ENCODE measurements around the gene SAMD9.

DNA sequence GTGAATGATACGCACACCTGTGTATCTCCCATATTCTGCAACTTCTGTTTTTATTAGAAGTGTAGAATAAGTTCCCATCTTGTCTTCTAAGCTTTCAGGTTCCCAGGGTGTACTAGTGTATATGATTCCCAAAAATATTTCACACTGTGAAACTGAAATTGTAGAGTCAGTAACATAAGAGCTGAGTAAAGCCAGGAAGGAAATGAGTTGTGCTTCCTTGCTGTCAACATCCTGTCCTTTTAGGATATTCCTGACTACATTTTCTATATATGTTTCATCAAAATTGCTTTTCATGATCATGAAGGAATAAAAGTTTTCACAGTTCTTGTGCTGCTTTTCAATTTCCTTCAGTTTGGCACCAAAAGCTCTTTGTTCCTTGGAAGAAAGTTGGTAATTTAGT lies 15.2 kb upstream of the SAMD9 start:
- TF ChIP-seq POLR2A (IDR thresholded peaks at IDR 0.05): no peak
- TF ChIP-seq, protein P1, sequence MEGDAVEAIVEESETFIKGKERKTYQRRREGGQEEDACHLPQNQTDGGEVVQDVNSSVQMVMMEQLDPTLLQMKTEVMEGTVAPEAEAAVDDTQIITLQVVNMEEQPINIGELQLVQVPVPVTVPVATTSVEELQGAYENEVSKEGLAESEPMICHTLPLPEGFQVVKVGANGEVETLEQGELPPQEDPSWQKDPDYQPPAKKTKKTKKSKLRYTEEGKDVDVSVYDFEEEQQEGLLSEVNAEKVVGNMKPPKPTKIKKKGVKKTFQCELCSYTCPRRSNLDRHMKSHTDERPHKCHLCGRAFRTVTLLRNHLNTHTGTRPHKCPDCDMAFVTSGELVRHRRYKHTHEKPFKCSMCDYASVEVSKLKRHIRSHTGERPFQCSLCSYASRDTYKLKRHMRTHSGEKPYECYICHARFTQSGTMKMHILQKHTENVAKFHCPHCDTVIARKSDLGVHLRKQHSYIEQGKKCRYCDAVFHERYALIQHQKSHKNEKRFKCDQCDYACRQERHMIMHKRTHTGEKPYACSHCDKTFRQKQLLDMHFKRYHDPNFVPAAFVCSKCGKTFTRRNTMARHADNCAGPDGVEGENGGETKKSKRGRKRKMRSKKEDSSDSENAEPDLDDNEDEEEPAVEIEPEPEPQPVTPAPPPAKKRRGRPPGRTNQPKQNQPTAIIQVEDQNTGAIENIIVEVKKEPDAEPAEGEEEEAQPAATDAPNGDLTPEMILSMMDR (IDR thresholded peaks at IDR 0.05 in 8 of 11, conservative IDR thresholded peaks at IDR 0.05 in 3 of 11): no peak
- TF ChIP-seq POLR2AphosphoS5 (IDR thresholded peaks at IDR 0.05): no peak

Measured in spleen (tissue), 7 donors.